OCI-LY7 (cell line): ENCODE measurements around the gene KIAA1755. TPM values are rescaled to one million over a fixed set of nuclear protein-coding genes. Genes with fewer than 3 reads are reported as not detected.

Experiments used
- total RNA-seq, 2 experiments: library from RNA; depleted of rRNA in 1 of 2; stranded (reverse); fragments of >200 nt in 1 of 2; shearing (Covaris generic) in 1 of 2; gene quantifications; 2 replicates each; pipeline ENCODE4 v1.2.3, GENCODE V29; 2014 to 2022

Gene KIAA1755
- total RNA-seq, 2 experiments from 2014 or later: not detected

Other genes starting within 250 kb of the KIAA1755 start
- gene TTI1, start 227.3 kb downstream of the KIAA1755 start, total RNA-seq (2014; rRNA removed; shearing (Covaris generic)): 20.2 and 22.4 TPM in 2 replicates
- 26.5 and 28.7 TPM in 2 replicates for gene TTI1, start 227.3 kb downstream of the KIAA1755 start, total RNA-seq (2022)
- 45.6 and 52.3 TPM in 2 replicates for gene RPRD1B, start 227.0 kb downstream of the KIAA1755 start, total RNA-seq (2014; rRNA removed; shearing (Covaris generic))
- gene RPRD1B, start 227.0 kb downstream of the KIAA1755 start, total RNA-seq (2022): 67.3 and 67.9 TPM in 2 replicates
- not detected in 2 replicates for gene TGM2, start 95.5 kb downstream of the KIAA1755 start, total RNA-seq (2014; rRNA removed; shearing (Covaris generic))
- gene TGM2, start 95.5 kb downstream of the KIAA1755 start, total RNA-seq (2022): 0.18 TPM in 1 of 2 replicates, not detected in the other
- gene BPI, start 43.4 kb upstream of the KIAA1755 start, total RNA-seq (2014; rRNA removed; shearing (Covaris generic)): not detected in 2 replicates
- not detected in 2 replicates for gene BPI, start 43.4 kb upstream of the KIAA1755 start, total RNA-seq (2022)
- gene LBP, start 85.7 kb upstream of the KIAA1755 start, total RNA-seq (2014; rRNA removed; shearing (Covaris generic)): not detected in 2 replicates
- gene LBP, start 85.7 kb upstream of the KIAA1755 start, total RNA-seq (2022): not detected in 2 replicates
- gene SNHG17, start 174.6 kb upstream of the KIAA1755 start, total RNA-seq (2014; rRNA removed; shearing (Covaris generic)): 30.0 and 49.1 TPM in 2 replicates
- 96.3 and 111 TPM in 2 replicates for gene SNHG17, start 174.6 kb upstream of the KIAA1755 start, total RNA-seq (2022)
- gene RALGAPB, start 212.1 kb upstream of the KIAA1755 start, total RNA-seq (2014; rRNA removed; shearing (Covaris generic)): 19.0 and 20.9 TPM in 2 replicates
- gene RALGAPB, start 212.1 kb upstream of the KIAA1755 start, total RNA-seq (2022): 40.0 and 42.9 TPM in 2 replicates